ENCODE results near the gene KIRREL1.

Gene KIRREL1

DNA sequence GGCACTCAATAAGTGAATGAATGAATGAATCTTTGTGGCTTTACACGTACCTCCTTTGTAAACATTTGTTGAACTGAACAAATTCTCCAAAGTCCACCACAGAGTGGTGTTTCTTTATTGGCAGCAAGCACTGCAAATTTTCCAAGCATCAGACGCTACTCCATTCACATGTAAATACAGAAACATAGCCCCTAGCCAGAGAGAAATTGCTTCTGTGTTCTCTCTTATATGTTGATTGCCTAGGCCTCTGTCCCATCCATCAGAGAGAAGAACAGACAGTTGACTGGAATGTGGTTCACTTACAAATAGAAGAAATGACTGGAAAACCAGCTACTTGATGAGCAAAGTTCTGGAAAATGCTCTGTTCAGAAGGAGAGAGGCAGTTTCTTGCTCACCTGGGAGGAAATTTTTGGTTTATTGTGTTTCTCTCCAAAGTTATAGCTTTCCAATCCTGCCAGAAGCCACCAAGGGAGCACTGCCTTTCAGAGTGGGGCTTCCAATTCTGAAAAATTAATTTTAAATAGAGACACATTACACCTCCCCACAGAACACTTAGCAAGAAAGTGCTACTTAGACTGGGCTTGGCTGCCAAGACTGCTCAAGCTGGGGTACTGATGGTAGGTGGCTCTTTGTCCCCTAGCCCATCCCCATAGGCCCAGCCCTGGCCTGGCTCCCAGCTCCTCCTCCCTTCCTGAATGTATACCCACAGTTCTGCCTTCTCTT is 18.1 kb upstream of the KIRREL1 start:
- DNase-seq (ENCODE audit: low read depth in 2 of 2), result no peak

DNA sequence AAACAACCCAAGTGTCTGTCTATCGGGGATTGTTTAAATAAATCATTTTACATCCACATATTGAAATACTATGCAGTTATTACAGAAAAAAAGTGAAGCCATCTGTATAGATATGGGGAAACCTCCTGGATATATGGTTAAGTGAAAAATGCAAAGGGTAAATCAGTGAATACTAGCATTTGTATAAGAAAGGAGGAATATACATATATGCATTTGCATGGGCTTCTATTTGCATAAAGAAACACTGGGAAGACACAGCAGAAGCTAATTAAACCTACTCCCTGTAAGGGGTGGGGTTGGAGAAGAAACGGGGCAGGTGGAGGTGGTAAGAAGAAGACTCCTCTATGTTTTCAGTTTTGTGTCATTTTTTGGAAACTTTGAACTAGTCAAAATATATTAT is 16.6 kb upstream of the KIRREL1 start:
- DNase-seq (ENCODE audit: low read depth in 2 of 2), result no peak

DNA sequence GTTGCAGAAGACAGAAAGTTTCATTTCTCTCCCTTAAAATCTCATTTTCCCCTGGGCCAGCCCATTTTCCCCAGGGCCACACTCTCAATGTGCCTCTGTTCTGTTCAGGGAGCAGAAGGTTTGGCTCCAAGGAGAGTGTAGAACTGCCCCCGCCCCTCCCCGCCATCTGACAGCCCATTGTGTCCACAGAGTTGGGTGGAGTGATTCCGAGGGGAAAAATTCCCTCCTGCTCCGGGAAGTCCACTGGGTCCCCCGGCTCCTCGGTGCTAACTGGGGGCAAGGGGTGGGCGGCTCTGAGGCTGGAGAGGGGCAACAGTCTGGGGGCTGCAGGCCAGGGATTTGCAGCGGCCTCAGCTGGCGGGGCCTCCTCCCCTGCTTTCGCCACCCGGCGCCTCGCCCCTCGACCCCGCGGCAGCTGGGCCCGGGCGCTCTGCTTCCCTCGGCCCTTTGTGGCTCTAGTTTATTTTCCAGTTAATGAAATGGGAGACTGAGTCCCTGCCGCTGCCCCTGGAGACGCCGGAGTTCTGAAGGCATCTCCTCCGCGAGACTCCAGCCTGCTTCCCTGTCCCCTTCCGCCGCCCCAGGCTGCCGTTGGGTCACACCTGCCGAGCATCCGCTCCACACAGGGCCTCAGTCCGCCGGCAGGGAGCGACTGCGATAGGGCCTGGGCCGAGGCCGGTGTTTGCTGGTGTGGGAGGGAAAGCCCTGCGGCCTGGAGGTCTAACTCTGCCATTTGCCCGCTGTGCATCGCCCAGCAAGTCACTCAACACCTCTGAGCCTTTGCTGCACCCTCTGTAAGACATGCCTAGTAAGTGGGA is 14.7 kb upstream of the KIRREL1 start:
- no peak for DNase-seq (ENCODE audit: low read depth in 2 of 2)

DNA sequence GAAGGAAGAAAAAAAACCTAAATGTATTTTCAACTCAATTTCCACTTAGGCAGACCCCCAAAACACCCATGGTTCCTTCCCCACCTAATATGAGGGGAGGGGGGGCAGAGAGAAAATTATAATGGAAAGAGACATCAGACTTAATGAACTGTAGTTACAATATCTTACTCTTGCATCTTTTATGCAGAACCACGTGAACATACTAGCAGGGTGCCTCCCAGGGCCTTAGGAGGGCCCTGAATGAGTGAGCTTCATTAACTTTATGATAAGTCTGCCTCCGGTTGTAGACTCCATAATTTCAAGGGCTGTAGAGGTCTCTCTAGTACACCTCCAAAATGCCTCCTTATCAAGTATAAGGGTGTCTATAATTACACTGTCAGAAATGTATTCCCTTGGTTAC is 11.3 kb upstream of the KIRREL1 start:
- no peak for DNase-seq (ENCODE audit: low read depth in 2 of 2)

DNA sequence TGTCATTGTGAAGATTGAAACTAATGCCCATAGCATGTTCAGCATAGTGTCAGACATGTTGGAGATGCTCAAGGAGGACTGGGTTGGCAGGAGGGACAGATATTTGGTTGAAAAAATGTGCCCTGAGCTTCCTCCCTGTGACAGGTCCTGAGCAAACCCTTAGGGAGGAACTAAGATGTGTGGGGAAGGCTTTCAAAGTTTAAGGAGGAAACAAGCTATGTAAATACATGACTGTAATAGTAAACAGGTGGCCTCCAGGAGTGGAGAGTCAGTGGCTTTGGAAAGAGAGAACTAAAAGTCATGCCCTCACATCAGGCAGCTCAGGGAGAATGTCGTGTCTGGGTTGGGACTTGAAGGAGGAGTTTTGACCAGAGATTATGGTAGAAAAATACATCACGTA is 9.7 kb upstream of the KIRREL1 start:
- DNase-seq (ENCODE audit: low read depth in 2 of 2), result no peak

DNA sequence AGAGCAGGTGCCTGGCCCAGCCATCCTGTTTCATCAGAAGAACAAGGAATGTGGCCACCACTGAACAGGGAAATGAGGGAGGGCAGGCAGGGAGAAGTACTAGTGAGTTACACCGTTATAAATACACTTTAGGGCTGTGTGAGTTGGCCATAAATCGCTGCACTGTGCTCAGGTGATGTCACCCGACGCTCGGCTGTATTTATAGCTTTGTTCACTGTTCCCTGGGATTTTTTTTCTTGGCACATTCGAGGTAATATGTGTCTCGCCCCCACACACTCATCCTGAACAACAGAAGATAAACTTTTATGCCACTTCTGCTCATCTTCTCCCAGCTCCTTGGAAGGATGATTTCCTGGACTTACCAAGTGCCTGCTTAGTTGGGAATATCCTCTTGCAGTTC is 9.0 kb upstream of the KIRREL1 start:
- no peak for DNase-seq (ENCODE audit: low read depth in 2 of 2)

DNA sequence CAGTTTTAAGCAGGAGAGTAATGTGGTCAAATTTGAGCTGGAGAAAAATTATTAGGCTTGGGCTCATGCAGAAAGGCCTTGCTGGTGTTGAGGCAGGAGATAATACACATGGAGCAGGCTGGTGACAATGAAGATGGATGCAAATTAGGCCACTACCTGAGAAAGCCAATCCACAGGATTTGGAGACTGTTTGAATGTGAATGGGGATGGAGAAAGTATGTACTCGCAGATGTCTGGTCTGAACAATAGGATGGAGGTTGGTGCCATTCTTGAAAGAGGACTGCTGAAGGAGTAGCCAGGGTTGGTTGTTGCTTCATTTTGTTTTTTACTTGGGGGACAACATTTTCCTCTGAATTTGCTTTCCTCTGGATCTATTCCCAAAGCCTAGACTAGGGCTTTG is 8.0 kb upstream of the KIRREL1 start:
- DNase-seq (ENCODE audit: low read depth in 2 of 2), result no peak

DNA sequence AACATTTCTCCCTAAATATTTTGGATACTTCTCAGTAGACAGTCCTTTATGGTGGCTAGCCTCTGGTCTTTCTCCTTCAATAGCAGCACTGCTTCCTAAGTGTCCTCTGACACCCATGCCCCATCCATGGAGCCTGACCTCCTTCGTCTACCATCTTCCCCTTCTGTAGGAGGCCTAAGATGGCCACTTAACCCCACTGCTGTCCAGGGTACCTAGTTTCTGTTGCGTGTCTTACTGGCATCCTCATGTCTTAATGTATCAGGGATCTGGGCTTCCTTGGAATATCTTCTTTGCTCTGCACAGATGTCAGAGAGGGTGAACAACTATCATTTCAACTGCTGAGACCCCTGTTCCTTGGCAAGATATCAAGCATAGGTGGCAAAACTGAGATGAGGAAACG is 5.4 kb upstream of the KIRREL1 start:
- DNase-seq (ENCODE audit: low read depth in 2 of 2), result no peak

DNA sequence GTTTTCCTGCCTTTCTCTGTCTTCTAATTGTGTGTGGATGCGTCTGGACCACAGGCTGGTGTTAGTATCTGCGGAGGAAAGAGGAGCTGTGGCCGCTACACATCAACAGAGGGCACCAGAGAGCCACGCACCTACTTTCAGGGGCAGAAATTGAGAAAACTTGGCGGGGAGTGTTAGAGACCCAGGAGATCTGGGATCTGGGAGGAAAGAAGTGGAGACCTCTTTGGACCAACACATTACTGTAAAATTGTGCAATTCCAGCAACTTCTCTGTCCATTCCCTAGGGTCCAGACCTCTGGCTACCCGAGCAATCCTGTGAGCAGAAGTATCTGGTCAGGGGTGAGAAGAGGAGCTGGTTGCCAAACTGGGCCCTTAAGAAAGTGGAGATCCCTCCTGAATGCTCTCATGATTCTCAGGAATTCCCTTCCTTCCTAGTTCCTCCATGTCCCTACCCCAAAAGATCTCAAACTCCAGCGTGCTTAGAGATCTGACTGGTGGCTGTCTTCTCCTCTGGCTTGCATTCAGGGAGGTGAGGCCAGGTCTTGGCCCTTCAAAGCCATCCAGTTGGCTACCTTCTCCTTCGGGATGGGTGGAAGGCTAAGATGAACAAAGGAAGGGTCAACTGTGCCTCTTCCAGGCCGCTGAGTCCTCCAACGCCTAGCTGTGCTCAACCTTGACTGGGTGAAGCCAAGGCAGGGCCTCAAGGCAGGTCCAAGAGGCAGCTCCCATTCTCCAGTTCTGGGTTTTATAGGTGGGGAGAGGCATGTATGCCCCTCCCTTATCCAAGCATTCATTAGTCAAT is 1.2 kb upstream of the KIRREL1 start:
- no peak for DNase-seq (ENCODE audit: low read depth in 2 of 2)

DNA sequence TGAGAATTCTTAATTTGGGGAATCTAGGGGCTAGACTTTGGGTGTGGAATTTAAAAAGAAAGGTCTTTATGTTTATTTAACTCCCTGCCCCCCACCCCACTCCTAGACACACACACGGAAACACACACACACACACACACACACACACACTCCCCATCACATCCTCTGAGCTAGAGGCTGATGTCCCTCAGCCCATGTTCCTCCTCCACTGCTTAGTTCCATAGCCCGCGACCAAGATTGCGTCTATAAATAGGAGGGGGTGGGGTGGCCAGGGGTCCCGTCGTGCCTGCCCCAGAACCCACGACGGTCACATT is 655 bp upstream of the KIRREL1 start:
- DNase-seq (ENCODE audit: low read depth in 2 of 2), result no peak

DNA sequence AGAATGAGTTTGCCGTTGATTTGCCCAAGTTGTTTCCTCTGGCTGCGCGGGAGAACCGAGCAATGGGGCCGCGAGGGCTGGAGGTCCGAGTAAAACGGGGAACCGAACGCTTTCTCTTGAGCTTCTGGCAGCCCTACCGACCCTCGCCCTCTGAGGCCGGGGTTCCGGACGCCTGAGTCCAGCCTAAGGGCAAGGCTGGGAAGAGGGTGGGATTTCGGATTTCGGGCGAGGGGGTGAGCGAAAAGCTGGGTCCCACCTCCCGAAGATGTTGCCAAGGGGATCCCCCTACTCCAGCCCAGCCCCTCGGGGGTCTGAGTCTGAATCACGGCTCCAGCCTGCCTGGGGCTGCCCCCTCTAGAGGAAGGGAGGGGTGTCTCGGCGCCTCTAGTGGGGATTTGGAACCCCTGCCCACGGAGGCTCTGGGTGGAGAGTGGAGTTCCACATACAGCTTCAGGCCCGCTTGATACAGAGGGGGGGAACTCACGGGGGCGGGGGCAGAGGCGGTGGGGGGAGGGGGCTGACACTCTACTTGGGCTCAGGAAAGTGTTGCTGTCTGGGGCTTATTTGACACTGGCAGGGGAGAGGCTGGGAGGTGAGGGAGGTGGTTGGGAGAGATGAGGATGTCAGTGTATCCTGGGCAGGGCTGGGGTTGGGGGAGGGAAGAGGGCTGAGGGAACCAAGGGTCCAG is 617 bp downstream of the KIRREL1 start:
- no peak for DNase-seq (ENCODE audit: low read depth in 2 of 2)

DNA sequence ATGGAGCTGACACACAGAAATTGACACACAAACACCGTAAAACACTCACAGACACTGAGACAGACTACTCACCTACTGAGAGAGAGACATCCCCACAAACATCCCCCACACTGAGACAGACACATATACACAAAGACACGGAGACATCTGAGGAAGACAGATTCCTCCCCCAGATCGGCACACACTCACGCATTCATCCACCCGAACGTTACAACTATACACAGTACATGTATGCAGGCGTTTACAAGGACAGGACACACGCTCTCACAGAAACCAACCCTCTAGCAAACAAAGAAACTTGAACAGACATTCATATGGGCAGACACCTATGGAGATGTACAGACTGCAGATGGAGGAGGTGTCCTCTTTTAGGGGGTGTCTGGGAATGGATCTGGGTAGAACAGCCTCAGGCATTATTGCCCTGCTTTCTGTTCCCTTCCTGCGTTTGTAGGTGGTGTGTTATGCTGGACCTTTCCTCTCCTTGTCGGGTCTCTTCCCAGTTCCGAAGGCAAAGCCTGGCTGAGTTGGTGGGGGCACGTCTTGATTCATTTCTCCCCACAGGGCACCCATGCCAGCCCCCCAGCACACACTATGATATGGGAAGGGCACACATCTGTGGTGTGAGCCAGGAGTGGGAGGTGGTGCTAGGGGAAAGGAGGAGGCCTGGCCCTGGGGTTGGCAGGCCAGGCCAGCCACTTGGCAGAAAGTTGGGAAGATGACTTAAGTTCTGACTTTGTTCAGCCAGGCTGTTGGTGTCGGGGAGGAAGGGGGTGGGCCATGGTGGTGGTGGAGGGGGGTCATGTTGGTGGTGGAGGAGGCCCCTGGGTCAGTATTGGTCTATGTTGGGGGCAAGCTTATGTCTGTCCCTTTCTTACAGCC is 1.5 kb downstream of the KIRREL1 start:
- DNase-seq (ENCODE audit: low read depth in 2 of 2), result no peak

DNA sequence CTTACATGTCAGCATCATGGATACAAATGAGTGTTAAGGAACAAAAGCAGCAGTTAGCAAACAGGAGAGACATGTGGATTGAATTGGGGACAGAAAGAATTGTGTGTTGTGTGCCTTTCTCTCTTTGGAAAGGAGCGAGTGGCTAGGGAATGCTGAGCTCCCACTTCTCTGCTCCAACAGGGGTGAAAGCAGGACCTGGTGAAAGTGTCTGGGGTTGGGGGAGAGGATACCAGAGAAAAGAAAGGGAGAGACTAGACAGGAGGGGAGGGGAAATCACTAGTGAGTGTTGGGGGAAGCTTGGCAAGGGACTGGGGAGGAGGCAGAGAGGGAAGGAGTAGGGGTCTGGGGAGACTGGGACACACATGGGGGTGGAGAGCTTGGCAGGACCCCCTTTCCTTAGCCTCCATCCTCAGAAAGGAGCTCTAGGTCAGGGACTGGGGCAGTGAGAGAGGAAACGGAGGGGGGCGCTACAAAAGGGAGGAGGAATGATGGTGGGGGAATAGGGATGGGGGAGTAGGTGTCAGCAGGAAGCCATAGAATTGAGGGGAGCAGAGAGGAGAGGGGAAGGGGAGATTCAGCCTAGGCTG is 2.2 kb downstream of the KIRREL1 start:
- DNase-seq (ENCODE audit: low read depth in 2 of 2), result no peak

DNA sequence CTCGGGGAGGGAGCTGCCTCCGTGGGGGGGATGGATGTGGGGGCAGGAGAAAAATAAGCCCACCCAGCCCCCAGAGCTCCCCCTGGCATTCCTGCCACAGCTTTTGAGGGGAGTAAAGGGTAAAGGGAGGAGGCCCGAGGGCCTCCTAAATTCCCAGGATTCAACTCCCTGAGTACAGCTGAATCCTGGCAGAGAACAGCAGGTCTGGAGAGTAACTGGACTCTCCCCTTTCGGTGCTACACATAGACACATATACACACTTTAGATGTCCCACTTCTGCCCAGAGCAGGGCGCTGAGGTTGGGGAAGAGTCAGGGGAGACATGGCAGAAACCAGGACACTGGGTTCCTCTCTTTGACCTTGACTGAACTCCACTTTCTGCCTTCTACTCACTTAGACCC is 3.0 kb downstream of the KIRREL1 start:
- no peak for DNase-seq (ENCODE audit: low read depth in 2 of 2)

DNA sequence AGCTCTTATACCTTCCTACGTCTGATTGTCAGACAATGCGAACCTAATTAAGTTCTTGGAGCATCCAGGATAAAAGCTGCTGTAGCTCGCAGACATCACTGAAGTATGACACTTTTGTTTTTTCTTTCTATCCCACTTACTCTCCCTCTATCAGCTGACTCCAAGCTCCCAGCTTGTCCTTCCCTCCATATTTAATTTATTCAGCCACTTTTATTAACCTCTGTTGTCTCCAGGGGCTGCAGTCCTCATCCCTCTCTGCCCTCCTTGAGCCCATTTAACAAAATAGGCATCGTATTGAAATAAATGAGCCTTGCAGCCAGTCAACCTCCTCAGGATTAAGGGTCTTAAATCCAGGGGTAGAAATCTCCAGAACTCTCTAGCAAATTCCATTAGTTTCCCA is 7.1 kb downstream of the KIRREL1 start:
- no peak for DNase-seq (ENCODE audit: low read depth in 2 of 2)

DNA sequence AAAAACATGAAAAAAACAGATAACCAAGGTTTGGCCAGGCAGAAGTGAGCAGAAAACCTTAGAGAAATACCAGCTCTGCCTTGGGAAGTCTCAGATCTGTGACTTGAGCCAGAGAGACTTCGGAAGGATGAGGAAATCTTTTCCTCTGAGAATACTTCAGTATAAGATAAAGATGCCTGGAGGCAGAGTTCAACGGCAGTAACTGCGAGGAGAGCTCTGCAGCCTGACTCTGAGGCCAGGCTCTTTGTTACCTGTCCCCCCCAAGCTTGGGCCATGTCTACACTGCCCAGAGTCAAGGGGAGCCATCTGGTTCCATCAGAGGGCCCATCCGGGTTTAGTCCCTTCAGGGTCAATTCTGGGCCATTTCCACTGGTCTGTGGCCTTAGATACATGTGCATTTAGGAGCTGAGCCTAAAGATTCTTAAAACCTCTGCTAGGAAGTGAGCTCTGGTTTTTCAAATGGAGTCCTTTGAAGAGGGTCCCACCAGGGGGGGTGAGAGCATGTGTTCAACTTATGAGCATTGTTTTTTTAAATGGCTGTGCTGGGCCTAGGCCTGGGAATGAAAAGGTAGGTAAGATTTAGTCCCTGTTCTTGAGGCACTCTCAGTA is 8.7 kb downstream of the KIRREL1 start:
- DNase-seq (ENCODE audit: low read depth in 2 of 2), result no peak

DNA sequence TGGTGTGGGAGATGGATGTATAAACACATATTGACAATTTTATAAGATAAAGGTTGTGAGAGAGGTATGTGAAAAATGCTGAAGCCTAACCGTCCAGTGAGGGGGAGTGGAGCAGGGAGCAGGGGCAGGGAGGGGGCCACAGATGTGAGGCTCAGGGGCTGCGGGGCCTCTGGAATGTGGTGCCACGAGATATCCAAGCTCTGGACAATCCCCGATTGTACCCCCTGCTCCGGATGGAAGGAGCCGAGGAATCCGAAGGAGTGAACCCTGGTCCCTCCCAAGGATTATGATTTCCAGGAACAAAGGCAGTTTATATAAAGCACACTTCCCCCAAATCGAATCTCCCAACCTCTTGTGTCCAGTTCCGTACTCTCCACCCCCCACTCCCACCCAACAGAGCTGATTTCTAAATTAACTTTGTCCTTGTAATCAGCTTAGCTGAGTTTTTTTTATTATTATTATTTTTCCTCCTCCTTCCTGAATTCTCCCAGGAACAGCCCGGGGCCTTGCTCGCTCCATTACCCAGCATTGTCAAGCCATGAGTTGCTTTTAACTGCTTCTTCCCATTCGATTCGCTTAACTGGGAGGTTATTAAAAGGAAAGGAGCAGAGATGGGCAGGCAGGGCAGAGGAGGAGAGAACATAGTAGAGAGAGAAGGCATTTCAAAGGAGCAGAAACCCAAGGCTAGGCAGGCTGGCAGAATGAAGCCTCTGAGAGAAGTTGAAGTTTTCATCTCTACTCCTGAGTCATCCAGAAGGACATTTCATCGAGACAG is 9.4 kb downstream of the KIRREL1 start:
- no peak for DNase-seq (ENCODE audit: low read depth in 2 of 2)

DNA sequence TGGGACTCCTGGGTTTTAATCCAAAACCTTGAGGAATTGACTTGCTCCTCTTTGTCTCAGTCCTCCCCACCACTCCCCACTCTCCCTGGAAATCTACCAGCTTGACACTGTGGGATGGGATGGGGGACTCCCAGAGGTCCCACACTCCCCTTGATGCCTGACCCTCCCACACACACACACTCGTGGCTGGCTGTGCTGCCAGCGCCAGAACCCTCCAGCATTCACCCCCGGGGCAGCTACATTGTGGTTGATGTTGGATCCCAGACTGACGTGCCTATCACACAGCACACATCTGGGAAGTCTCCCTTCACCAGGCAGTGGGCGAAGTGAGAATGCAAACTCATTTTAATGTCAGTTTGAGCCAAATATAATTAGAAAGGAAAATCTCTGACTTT is 10.0 kb downstream of the KIRREL1 start:
- DNase-seq (ENCODE audit: low read depth in 2 of 2), result no peak

DNA sequence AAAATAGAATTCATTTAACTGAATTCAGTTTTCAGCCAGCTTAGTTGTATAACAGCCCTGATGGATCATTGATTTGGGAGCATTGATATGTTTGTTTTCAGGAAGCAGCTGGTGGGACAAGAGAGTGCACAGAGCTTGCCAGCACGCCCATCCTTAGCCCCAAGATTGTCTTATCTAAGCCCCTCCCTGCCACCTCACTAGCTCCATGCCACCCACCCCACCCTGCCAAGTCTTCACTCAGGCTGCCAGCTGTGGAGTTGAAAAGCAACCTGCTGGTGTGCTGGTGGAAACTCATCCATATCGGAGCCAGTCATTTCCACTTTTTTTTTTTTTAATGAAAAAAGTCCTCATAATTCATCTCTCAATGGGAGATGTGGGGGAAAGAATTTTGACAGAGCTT is 11.8 kb downstream of the KIRREL1 start:
- DNase-seq (ENCODE audit: low read depth in 2 of 2), result no peak

DNA sequence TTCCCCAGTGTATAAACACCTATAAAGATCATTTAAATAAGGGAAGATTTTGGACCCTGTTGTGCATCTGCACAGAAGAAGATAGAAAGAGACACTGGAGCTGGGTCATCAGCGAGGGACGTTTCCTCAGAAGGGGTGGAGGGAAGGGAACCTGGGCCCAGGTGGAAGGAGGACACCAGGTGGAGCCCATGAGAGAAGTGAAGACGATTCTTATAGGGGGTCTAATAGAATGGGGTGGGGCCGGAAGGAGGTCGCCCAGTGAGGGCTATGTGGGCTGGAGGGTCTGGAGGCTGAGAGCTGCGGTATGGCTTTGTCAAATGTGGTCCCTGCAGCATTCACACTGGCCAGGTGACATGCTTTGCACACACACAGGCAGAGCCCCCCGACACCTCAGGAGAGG is 13.7 kb downstream of the KIRREL1 start:
- DNase-seq (ENCODE audit: low read depth in 2 of 2), result no peak

Measured in stimulated activated CD8-positive, alpha-beta memory T cell treated with anti-CD3 and anti-CD28 coated beads, Interleukin-2, amount 100 ng/mL, for 1 hour (primary cell).